NCI-H187 (cell line): ENCODE data around the gene TNFAIP3.

Source experiments
- DNase-seq, 2 experiments: peaks; one replicate each; lab custom pipeline; 2025; lab: John Stamatoyannopoulos, UW

The TNFAIP3 gene

GRCh38 chr6:137845460-137845859 is 21.6 kb upstream of the TNFAIP3 start:
- no peak for DNase-seq

- no peak for DNase-seq
These were observed 20.8 kb upstream of the TNFAIP3 start for GRCh38 chr6:137846274-137846673.

GRCh38 chr6:137846772-137847313 is 20.2 kb upstream of the TNFAIP3 start:
- no peak for DNase-seq

- DNase-seq: no peak
These were observed 19.3 kb upstream of the TNFAIP3 start for GRCh38 chr6:137847748-137848147.

- DNase-seq: no peak
These were observed 18.4 kb upstream of the TNFAIP3 start for GRCh38 chr6:137848672-137849071.

GRCh38 chr6:137849181-137849980 is 17.7 kb upstream of the TNFAIP3 start:
- DNase-seq: no peak

GRCh38 chr6:137849981-137850714 is 16.9 kb upstream of the TNFAIP3 start:
- no peak for DNase-seq

- DNase-seq: no peak
These were observed 16.1 kb upstream of the TNFAIP3 start for GRCh38 chr6:137850816-137851602.

GRCh38 chr6:137851669-137852068 is 15.4 kb upstream of the TNFAIP3 start:
- DNase-seq: no peak

- DNase-seq: no peak
These were observed 14.7 kb upstream of the TNFAIP3 start for GRCh38 chr6:137852346-137852745.

GRCh38 chr6:137852811-137853210 is 14.2 kb upstream of the TNFAIP3 start:
- no peak for DNase-seq

GRCh38 chr6:137853569-137854213 is 13.4 kb upstream of the TNFAIP3 start:
- DNase-seq: no peak

- DNase-seq: no peak
These were observed 10.7 kb upstream of the TNFAIP3 start for GRCh38 chr6:137856138-137856898.

- no peak for DNase-seq
These were observed 8.0 kb upstream of the TNFAIP3 start for GRCh38 chr6:137859025-137859424.

GRCh38 chr6:137860394-137861005 is 6.6 kb upstream of the TNFAIP3 start:
- no peak for DNase-seq

- no peak for DNase-seq
These were observed 5.3 kb upstream of the TNFAIP3 start for GRCh38 chr6:137861550-137862337.

GRCh38 chr6:137862419-137863090 is 4.5 kb upstream of the TNFAIP3 start:
- DNase-seq: no peak

- DNase-seq: no peak
These were observed 3.8 kb upstream of the TNFAIP3 start for GRCh38 chr6:137863091-137863797.
